Stimulated activated CD8-positive, alpha-beta memory T cell treated with anti-CD3 and anti-CD28 coated beads, Interleukin-2, amount 100 ng/mL, for 48 hours (primary cell): Measurements from ENCODE around the gene PXN.
A peak's percentile ranks its signal among the peaks of the same experiment; 100 is the strongest.
"Not testable (repeated sequence)": the region's sequence is repeated elsewhere in the genome, so short reads cannot be mapped to it uniquely, and the experiment has no call there.

Source experiments
- DNase-seq, 2 donors: peaks; one replicate each; pipeline ENCODE4 v3.0.0-alpha.2; 2020; ENCODE audit warnings: low read depth in 2 of 2

PXN gene

GRCh38 chr12:120209851-120210250 lies 55.7 kb downstream of the PXN start:
- DNase-seq: no peak

DNA sequence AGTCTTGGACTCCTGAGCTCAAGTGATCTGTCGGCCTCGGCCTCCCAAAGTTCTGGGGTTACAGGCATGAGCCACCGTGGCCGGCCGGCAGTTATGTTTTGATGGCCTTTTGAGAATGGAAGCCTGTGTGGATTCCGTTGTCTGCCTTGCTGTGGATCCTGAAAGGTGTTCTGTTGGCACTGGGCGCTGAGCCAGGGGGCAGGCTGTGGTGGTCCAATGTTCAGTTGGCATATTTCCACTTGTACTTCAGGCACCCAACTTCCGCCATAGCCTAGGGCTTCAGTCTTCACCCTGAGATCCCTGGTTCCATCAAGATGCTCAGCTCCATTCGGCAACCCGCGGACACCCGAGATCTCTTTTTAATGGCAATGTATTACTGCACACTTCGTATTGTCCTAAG lies 58.3 kb downstream of the PXN start:
- DNase-seq: no peak

DNA sequence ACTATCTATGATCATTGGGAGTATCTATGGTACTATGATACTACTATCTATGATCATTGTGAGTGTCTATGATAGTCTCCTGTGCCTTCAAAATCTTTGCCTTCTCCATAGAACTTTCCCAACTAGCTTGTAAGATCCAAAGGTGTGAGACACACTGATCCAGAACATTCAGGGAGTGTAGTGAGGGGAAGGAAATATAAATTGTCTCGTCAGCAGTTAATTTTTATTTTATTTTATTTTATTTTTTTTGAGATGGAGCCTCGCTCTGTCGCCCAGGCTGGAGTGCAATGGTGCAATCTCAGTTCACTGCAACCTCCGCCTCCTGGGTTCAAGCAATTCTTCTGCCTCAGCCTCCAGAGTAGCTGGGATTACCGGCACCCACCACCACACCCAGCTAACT lies 58.7 kb downstream of the PXN start:
- DNase-seq: not testable (repeated sequence)

GRCh38 chr12:120206228-120206627 lies 59.3 kb downstream of the PXN start:
- no peak for DNase-seq

DNA sequence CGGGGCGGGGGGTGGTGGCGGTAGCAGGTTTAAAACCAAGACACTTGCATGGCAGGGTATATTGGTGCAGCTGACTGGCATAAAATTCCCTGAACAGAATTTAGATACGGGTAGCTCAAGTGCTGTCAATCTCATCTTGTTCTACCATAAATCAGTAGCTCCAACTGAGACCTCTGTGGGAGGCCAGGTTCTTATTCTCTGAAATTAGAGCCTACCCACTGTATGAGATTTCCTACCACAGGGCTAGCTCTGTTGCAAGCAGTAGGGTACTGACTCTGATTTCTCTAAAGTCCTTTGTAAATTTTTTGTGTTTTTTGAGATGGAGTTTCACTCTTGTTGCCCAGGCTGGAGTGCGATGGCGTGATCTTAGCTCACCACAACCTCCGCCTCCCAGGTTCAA lies 61.4 kb downstream of the PXN start:
- no peak for DNase-seq

GRCh38 chr12:120200364-120200800 lies 65.1 kb downstream of the PXN start:
- DNase-seq: no peak

- no peak for DNase-seq
These were observed 65.8 kb downstream of the PXN start for GRCh38 chr12:120199595-120200306.

DNA sequence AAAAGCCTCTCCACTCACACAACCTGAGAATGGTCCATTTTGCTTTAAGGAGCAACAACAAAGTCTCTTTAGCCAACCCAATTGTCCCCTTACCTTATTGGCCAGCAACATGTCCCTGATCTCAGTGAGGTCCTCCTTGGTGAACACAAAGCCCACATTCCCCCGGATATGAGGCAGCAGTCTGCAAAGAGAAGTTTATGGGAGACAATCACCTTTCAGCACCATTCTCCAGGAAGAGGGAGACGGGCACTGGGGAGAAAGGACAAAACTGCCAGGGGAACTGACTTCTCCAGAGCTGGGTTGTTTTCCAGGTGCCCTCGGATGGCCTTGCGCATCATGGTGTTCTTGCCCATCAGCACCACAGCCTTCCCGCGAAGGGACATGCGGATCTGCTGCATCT lies 66.5 kb downstream of the PXN start:
- DNase-seq: no peak

GRCh38 chr12:120197542-120197887 lies 68.0 kb downstream of the PXN start:
- DNase-seq: no peak

DNA sequence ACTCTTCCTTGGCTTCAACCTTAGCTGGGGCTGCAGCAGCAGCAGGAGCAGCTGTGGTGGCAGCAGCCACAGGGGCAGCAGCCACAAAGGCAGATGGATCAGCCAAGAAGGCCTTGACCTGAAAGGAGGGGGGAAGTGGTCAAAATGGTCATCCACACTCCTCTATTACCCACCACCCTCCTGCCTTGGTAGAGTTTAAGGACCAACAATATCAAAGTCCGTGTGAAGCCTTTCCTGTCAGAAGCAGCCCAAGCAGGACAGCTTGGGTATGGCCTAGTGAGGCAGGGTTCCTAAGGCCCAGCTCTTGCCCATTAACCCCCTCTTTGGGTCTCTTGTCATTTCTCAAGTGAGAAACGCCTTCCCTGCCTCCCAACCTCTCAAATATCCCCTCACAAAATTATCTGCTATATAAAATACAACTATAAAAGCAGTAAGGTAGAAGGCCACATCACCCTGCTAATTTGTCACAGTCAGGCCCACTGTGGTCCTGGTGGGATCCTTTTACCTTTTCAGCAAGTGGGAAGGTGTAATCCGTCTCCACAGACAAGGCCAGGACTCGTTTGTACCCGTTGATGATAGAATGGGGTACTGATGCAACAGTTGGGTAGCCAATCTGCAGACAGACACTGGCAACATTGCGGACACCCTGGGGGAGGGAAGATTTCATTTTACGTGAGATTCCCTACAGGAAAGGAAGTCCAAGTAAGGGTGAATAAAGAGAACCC lies 68.6 kb downstream of the PXN start:
- DNase-seq: not testable (repeated sequence)

- no peak for DNase-seq
These were observed 69.2 kb downstream of the PXN start for GRCh38 chr12:120196363-120196762.

- DNase-seq: peak; percentile 84 to 90
These were observed 70.8 kb downstream of the PXN start, which contains the start of gene GCN1 for GRCh38 chr12:120194534-120195395. GCN1 (minus strand) TSS chr12:120194715; CDS start chr12:120194697, 18 bp downstream.

DNA sequence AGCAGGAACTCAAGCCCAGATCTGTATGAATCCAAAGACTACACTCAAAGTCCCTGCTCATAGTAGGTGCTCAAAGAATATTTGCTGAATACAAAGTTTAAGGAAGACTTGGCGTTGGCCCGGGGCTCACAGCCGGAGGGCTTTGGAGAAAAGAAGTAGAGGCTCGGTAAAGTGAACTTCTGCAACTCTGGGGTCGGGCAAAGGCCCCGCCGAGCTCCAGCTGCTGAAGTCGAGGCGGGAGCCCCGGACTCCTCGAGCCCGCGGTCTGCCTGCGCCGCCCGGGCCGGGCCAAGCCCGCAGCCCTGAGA lies 71.3 kb downstream of the PXN start:
- DNase-seq: no peak

GRCh38 chr12:120193286-120193685 lies 72.2 kb downstream of the PXN start:
- not testable (repeated sequence) for DNase-seq

- DNase-seq: no peak
These were observed 74.5 kb downstream of the PXN start for GRCh38 chr12:120190985-120191480.

DNA sequence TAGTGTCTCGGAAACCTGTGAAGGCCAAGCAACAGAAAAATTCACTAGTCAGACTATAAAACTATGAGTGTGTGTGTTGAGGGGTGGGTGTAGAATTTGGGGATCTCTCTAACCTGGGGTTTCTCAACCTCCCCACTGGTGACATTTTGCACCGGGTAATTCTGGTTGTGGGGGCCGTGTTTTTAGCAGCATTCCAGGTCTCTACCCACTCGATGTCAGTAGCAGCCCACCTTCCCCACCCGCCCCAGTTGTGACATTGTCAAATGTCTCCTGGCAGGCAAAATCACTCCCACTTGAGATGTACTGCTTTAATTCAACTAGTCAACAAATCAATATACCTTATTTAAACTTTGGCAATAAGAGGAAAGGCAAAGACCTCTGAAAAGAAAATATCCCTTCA lies 75.1 kb downstream of the PXN start:
- DNase-seq: no peak

GRCh38 chr12:120186654-120187053 lies 78.9 kb downstream of the PXN start:
- DNase-seq: no peak

GRCh38 chr12:120183211-120183631 lies 82.3 kb downstream of the PXN start:
- no peak for DNase-seq

- DNase-seq: no peak
These were observed 83.4 kb downstream of the PXN start for GRCh38 chr12:120181991-120182631.

DNA sequence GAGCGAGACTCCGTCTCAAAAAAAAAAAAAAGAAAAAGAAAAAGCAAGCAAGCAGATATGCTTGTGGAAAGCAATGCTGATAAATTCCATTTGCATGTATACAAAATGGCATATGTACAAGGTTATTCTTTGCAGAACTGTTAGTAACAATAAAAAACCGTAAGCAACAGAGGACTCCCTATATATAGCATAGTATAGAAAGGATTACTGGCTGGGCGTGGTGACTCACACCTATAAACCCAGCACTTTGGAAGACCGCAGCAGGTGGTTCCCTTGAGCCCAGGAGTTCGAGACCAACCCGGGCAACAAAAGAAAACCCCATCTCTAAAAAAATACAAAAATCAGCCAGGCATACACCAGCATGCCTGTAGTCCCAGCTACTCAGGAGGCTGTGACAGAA lies 84.6 kb downstream of the PXN start:
- DNase-seq: no peak

- DNase-seq: no peak
These were observed 90.0 kb downstream of the PXN start for GRCh38 chr12:120175537-120175936.

DNA sequence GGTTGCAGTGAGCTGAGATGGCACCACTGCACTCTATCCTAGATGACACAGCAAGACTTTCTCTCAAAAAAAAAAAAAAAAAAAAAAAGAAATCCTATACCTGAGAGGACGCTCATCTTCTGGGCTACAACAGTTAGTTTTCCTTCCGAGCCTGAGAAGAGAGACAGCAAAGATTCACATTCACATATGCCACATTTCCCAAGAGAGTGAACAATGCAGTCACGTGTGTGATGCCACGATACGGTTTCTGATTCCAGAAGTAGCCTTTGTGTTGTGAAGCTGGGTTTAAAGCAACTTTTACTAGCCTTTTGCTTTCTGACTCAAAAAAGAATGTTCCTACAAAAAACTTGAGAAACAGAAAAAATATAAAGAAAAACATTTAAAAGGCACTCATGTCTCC lies 90.5 kb downstream of the PXN start:
- DNase-seq: no peak
